ENCODE results near the gene CHD9. TPM values are rescaled to one million over a fixed set of nuclear protein-coding genes. Genes with fewer than 3 reads are reported as not detected.

Gene CHD9
- total RNA-seq, 1 donor from 2014 or later, result 20.7 TPM

Other genes with a start within 250 kb of the CHD9 start
- gene CHD9NB, start 2.1 kb upstream of the CHD9 start, total RNA-seq, result 0.14 and 0.16 TPM in 2 replicates